HL-60 (cell line): ENCODE data around the gene ANKS1B.

Experiments
- DNase-seq, 2 experiments: peaks; one replicate each; pipeline ENCODE4 v3.0.0-alpha.2; 2010 to 2020; ENCODE audit warnings: low read depth in 1 of 2, low spot score in 1 of 2
- H3K27ac ChIP-seq: fragments of 250-450 bp; sonication (Bioruptor Pico); replicated peaks from 2 replicates; pipeline ENCODE4 v1.5.1; 2020; ENCODE audit warnings: mild to moderate bottlenecking, moderate library complexity
- H3K27me3 ChIP-seq: fragments of 250-450 bp; sonication (Bioruptor Pico); 2 replicates; pipeline ENCODE4 v1.5.1; 2021; ENCODE audit warnings: mild to moderate bottlenecking, moderate library complexity; ENCODE audit not compliant: insufficient read depth, poor library complexity, severe bottlenecking
- H3K4me3 ChIP-seq: replicated peaks from 2 replicates; pipeline ENCODE4 v1.5.1; 2011; ENCODE audit warnings: mild to moderate bottlenecking, control low read depth, low read length; ENCODE audit not compliant: insufficient read depth
- CTCF ChIP-seq: IDR thresholded peaks from one replicate; pipeline ENCODE4 v1.5.1; 2011; ENCODE audit warnings: low read length, control low read depth, inconsistent platforms; ENCODE audit not compliant: insufficient read depth
- GABPA ChIP-seq: IDR thresholded peaks from 2 replicates; pipeline ENCODE4 v1.6.1; 2012; ENCODE audit warnings: low read depth
- POLR2AphosphoS5 ChIP-seq: IDR thresholded peaks from 2 replicates; pipeline ENCODE4 v1.6.1; 2012; ENCODE audit warnings: low read depth
- REST ChIP-seq: IDR thresholded peaks from 2 replicates; pipeline ENCODE4 v1.6.1; 2012; ENCODE audit warnings: low read depth; ENCODE audit not compliant: insufficient replicate concordance
- SPI1 ChIP-seq: IDR thresholded peaks from 2 replicates; pipeline ENCODE4 v1.6.1; 2012; ENCODE audit warnings: low read depth, mild to moderate bottlenecking, borderline replicate concordance

The ANKS1B gene

GRCh38 chr12:99573980-99574379 is 410.8 kb downstream of the ANKS1B start:
- Histone ChIP-seq H3K4me3 (no peak overlapping the region), H3K27ac (no peak overlapping the region), H3K27me3 (no peaks in the 10 kb centered on the region)
- no peak for DNase-seq
- TF ChIP-seq REST (no peak), POLR2AphosphoS5 (no peak), SPI1 (no peak), GABPA (no peak), CTCF (no peak)

- Histone ChIP-seq H3K27ac (no peak overlapping the region), H3K4me3 (no peak overlapping the region), H3K27me3 (no peaks in the 10 kb centered on the region)
- no peak for TF ChIP-seq POLR2AphosphoS5
- TF ChIP-seq GABPA = no peak
- no peak for TF ChIP-seq SPI1
- no peak for TF ChIP-seq REST
- no peak for TF ChIP-seq CTCF
- no peak for DNase-seq
These were observed 417.7 kb downstream of the ANKS1B start for GRCh38 chr12:99567072-99567471.

GRCh38 chr12:99558109-99558508 is 426.6 kb downstream of the ANKS1B start:
- TF ChIP-seq GABPA (no peak), CTCF (no peak), SPI1 (no peak), POLR2AphosphoS5 (no peak), REST (no peak)
- Histone ChIP-seq H3K27me3 (no peaks in the 10 kb centered on the region), H3K4me3 (no peak overlapping the region), H3K27ac (no peak overlapping the region)
- no peak for DNase-seq
